ENCODE data around the gene ZNF414.

GRCh38 chr19:8487137-8487851 is 26.7 kb downstream of the ZNF414 start:
- no peak for TF ChIP-seq CTCF (conservative IDR thresholded peaks at IDR 0.05; ENCODE audit: low read depth, low read length)
- no peak for TF ChIP-seq EZH2 (IDR thresholded peaks at IDR 0.05; ENCODE audit: borderline replicate concordance, low read depth, low read length, poor library complexity, severe bottlenecking)
